GM18520 (cell line): ENCODE measurements around the gene PGBD1.
"Not testable (repeated sequence)": the region's sequence is repeated elsewhere in the genome, so short reads cannot be mapped to it uniquely, and the experiment has no call there.

ENCODE experiments used
- ATAC-seq: cut with Tn5 transposase; IDR thresholded peaks from one replicate; pipeline ENCODE4 v1.9.1; 2021; ENCODE audit not compliant: unreplicated experiment

PGBD1 gene

DNA sequence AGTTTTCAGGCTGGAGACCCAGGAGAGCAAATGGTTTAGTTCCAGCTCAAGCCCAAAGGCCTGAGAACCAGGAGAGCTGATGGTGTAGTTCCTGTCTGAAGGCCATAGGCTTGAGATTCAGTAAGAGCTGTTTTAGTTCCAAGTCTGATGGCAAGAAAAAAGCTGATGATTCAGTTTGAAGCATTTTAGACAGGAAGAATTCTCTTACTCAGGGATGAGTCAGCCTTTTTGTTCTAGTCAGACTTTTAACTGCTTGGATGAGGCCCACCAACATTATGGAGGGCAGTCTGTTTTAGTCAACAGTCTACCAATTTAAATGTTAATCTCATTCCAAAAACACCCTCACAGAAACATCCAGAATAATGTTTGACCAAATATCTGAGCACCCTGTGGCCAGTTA, 11.9 kb upstream of the PGBD1 start:
- no peak for ATAC-seq

DNA sequence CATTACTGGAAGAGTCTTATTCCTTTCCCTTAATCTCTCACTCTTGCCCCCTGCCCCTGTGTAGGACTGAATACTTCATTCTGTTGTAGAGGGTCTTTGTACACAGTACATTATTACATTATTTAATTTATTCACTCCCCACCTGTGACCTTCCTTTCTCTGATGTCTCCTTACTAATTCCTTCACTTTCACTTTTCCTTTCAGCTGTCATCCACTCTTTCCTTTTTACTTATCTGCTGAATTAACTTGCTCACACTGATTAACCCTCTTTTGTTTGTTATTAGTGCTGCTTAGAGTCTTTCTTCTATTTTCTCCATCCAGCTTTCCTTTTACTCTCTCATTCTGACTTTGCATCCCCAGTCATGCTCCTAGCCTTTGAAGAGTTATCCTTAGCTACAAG, 6.5 kb upstream of the PGBD1 start:
- no peak for ATAC-seq

DNA sequence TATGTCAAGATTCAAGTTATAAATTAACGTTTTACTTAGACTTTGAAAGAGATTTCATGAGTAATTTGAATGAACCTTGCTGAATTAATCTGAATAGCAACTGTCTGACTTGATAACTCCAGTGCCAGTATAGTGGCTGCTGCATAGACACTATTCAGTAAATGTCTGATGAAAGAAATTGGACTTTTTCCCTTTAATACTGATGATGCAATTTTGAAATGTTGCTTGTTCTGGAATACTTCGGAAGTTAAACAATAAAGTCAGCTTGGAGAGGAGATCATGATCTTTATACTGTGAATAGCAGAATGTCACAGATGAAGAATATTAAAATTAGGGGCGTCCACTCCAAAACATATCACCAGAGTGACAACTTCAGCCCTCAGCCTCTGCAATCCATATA, 3.6 kb upstream of the PGBD1 start:
- no peak for ATAC-seq

DNA sequence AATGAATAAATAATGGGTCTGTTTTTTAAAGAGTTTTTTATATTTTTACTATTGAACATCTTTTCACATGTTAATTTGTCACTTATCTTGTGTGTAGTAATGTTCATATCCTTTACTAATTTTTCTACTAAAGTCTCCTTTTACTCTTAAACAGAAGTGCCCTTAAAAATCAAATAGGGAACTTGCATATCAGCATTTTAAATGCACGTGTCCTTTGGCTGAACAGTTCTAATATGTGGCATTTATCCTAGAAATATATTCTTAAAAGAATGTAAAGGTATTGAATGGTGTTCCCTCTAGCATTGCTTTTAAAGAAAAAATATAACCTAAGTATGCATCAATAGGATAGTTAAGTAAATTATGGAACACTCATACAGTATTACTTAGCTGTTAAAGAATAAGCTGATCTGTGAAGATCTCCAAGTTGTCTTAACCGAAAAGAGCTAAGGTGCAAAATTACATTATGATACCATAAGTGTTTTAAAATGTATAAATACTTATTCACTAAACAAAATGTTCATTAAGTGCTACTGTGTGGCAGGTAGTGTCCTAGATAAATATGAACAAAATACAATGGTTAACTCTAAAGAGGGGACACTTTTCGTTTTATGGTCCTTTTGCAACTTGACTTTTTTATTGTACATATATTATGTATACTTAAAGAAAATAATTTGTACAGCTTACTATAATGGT, 631 bp upstream of the PGBD1 start:
- no peak for ATAC-seq

DNA sequence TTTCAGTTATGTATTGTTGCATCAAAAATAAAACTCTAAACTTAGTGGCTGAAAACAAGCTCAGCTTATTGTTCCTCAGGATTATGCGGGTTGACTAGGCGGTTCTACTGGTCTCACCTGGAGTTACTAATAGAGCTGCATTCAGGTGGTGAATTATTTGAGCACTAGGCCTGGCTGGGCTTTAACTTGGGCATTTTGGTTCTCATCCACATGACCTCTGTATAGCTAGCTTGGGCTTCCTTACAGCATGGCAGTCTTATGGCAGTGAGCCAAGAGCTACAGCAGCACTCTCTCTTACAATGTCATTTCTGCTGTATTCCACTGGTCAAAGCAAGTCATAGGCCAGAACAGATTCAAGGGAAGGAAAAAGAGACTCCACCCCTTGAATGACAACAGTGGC, 1.6 kb downstream of the PGBD1 start:
- no peak for ATAC-seq

DNA sequence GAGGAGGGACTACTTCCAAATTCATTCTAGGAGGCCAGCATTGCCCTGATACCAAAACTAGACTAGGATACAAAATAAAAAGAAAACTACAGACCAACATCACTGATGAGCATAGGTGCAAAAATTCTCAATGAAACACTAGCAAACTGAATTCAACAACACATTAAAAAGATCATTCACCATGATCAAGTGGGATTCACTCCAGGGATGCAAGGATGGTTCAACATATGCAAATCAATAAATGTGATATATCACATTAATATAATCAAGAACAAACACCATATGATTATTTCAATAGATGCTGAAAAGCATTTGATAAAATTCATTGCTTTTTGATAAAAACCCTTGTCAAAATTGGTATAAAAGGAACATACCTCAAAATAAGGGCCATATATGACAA, 10.2 kb downstream of the PGBD1 start:
- no peak for ATAC-seq

DNA sequence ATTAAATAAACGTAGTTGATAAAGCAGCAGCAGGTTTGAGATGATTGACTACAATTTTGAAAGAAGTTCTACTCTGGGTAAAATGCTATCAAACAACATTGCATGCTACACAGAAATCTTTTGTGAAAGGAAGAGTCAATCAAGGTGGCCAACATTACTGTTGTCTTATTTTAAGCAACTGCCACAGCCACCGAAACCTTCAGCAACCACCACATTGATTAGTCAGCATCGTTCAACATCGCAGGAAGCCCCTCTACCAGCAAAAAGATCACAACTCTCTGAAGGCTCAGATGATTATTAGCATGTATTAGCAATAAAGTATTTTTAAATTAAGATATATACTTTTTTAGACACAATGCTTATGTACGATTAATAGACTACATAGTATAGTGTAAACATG, 14.0 kb downstream of the PGBD1 start:
- ATAC-seq: no peak

DNA sequence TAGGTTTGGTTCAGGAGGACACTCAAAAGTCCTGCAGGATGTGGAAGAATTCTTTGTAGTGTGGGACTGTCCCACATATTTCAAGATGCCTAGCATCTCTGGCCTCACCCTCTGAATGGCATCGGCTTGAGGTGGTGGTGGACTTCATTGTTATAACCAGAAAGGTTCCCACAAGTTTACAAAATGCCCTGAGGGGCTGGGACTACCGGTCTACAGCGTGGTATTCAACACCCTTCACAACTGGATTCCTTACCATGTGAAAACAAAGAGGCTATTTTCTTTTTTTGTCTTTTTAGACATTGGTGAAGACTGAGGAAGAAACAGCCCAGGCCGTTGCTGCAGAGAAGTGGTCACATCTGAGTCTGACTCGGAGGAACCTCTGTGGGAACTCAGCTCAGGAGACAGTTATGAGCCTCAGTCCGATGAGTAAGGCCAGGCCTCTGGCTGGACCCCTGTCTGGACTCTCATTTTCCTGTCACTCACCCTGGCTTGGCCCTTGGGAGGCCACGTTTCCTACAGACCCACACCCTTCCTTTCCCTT, 15.2 kb downstream of the PGBD1 start:
- no peak for ATAC-seq

DNA sequence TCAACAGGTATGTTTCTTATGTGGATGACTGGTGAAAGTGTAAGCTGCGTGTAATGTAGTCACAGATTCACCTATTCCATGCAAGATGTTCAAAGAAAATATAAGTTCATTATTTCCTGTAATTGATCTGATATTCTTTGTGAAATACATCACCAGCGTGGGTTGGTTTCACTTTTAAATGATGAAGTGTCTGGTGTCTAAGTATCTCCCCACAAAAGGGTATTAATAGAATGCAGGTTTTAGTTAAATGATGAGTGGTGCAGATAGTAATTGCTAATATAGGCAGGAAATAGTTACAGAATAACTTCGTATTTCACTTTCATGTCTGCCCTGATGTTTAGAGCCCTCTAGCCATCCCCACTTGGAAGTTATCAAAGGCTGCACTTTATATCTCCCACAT, 22.2 kb downstream of the PGBD1 start:
- no peak for ATAC-seq

DNA sequence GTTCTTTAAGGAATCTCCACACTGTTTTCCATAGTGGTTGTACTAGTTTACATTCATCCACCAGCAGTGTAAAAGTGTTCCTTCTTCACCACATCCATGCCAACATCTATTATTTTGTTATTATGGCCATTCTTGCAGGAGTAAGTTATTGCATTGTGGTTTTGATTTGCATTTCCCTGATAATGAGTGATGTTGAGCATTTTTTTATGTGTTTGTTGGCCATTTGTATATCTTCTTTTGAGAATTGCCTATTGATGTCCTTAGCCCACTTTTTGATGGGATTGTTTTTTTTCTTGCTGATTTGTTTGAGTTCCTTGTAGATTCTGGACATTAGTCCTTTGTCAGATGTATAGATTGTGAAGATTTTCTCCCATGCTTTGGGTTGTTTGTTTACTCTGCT, 25.0 kb downstream of the PGBD1 start:
- ATAC-seq: not testable (repeated sequence)

DNA sequence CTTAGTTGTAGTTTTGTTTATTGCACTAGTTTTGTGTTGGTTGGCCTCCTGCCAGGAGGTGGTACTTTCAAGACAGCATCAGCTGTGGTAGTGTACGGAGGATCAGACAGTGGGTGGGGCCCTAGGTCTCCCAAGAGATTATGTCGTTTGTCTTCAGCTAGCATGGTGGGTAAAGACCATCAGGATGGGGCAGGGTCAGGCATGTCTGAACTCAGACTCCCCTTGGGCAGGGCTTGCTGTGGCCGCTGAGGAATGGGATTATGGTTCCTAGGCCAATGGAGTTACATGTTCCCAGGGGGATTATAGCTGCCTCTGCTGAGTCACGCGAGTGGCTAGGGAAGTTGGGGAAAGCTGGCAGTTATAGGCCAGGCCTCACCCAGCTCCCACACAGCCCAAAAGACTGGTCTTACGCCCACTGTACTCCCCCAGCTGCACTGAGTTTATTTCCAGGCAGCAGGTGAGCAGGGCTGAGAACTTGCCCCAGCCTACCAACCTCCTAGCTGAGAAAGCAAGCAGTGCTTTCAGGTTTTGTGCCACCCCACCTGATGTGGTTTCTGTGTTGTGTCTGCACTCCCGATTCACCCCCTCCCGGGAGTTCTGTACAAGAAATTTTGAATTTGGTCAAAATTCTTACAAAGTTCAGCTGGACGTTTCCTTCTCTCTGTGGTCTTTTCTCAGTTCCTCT, 29.9 kb downstream of the PGBD1 start:
- no peak for ATAC-seq

DNA sequence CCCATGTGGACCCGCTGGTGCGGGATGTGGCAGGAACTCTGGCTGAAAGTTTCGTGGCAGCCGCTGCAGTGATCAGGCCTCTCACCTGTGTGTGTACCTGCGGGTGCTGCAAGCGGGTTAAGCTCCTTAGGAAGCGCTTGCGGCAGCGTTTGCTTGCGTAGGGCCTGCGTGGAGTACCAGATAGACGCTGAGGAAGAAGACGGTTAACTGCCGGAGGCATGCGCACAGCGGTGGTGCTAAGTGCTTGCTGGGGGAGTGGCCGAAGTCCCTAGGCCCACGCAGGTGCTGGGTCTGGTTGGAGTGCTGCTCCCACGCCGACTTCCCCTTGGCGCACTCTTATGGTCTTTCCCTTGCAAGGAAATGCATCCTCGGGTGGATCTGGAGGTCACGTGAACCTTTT, 31.6 kb downstream of the PGBD1 start:
- no peak for ATAC-seq

DNA sequence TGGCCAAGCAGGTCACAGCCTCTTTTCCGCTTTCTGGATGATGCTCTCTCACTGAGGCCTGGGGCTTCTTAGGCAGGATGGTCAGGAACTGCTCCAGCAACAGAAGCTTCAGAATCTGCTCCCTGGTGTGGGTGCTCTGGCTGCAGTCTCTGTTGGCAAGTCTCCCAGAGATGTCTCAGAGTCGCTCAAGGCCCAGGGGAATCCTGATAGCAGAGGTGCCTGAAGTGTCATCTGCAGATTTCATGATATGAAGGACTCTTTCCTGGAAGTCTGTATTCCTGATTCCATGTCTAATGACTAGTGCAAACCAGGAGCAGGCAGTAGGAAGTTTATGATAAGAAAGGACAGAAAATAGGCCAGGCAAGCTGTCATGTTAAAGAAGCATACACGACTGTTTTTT, 34.3 kb downstream of the PGBD1 start:
- no peak for ATAC-seq

DNA sequence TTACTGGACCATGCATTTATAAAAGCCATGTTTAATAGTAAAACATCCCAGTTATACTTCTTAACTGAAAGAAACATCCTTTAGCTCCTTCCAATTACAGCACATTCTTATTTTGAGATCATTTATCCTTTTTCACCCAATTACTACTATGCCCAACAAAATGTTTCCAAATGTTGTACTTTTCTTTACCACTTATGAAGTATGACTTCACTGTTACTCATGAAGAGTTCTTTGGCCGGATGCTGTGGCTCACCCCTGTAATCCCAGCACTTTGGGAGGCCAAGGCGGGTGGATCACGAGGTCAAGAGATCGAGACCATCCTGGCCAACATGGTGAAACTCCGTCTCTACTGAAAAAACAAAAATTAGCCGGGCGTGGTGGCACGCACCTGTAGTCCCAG, 36.5 kb downstream of the PGBD1 start:
- not testable (repeated sequence) for ATAC-seq

DNA sequence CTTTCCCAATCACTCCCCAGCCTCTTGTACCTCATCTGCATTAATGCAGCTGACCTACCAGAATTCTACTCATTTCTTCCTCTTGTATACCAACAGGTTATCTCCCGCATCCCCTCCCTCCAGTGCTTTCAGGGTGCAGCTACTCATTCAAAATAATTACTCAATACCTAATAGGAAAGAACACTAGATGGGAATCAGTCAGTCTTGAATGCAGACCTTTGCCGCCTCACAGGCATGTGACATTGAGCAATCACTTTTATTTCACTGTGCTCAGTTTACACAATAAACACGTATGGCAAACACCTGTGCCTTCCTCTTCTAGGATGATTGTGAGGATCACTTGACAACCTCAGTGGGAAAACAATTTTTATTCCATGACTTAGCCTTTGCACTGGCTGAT, 41.3 kb downstream of the PGBD1 start:
- no peak for ATAC-seq

DNA sequence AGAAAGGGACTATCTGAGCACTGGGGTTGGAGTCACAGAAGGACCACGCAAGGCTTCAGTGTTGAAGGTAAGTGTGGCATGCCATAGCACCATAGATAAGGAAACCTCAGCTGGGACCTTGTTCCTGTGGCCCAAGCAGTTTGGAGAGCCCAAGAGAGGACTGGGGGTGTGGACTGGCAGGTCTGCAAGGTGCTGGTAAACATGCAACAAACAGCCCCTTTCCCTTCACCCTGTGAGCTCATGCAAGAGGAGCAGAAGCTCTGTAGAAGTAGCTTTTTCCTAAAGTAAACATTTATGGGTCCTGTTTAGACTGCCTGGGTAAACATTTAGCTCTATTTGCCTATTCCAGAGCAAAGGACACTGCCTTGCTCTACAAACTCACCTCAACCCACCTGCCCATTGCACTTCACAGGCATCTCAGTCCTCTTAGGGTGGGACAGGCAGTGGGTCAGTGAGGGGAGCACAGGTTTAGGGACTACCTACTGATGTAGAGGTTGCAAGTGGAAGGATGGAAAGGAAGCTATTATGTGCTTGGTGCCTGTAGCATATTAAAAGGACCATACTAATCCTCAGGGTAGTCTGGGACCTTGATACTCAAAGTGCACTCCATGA, 42.5 kb downstream of the PGBD1 start:
- ATAC-seq: no peak

DNA sequence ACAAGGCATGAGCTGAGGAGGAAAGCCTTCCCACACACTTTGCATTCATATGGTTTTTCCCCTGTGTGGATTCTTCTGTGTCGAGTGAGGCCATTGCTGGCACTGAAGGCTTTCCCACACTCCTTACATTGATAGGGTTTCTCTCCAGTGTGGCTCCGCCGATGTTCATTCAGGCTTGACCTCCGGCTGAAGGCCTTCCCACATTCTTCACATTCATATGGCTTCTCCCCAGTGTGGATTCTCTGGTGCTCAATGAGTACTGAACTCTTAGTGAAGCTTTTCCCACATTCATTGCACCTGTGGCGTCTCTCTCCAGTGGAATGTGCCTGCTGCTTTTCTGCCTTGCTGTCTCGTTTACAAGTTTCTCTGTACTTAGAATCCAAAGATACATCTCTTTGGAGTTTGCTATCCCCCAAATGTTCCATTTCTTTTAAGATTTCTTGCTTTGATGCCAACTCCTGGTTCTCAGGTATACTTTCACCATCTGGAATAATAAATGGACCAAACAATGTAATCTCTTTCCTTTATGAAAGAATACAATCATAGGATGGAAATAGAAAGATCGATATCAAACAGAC, 45.1 kb downstream of the PGBD1 start:
- ATAC-seq: no peak

DNA sequence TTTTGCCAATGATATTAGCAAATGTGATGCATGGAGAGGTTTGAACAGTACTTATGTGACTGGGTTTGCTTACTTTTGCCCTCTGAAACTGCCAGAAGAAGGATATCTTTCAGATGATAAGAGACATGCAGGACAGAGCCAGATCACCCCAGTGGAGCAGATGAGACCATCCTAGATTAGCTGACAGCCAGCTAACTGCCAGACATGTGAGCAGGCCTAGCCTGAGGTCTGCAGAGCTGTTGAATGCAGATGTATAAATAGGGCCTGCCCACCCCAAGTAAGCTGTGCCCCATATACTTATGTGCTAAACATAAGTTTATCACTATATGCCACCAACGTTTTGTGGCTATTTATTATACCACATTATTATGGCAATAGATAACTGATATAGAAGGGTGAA, 48.7 kb downstream of the PGBD1 start:
- ATAC-seq: no peak

DNA sequence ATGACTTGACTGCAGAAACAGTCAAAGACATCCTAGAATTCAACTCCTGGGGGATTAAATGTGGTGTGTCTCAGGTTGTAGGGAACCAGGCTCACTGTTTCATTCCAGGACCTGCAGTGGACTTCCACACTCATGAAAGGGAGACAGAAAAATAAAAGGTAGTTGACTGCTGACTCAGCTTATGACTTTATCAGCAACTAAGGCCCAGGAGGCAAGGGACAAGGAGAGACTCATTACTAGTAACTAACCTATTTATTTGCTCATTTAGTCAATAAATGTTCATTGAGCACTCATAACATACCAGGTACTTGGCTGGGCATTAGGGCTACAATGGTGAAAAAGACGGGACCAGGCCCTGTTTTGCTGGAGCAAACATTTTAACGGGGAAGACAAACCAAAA, 51.7 kb downstream of the PGBD1 start:
- no peak for ATAC-seq

DNA sequence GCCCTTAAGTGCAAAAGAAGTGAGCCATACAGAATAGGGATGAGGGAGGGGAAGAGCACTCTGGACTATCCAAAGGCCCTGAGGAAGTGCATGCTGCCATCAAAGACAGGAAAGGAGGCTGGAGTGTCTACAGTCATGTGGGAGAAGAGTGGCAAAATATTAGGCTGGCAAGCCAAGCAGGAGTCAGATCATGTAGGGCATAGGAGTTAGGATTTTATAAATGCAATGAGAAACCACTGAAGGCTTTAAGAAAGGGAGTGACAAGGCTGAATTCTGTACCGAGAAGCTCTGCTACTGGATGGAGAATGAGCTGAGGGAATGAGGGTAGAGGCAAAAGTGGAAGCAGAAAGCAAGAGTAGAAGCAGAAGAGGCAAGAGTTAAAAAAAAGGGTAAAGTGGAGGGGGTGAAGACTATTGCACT, 52.2 kb downstream of the PGBD1 start:
- no peak for ATAC-seq

DNA sequence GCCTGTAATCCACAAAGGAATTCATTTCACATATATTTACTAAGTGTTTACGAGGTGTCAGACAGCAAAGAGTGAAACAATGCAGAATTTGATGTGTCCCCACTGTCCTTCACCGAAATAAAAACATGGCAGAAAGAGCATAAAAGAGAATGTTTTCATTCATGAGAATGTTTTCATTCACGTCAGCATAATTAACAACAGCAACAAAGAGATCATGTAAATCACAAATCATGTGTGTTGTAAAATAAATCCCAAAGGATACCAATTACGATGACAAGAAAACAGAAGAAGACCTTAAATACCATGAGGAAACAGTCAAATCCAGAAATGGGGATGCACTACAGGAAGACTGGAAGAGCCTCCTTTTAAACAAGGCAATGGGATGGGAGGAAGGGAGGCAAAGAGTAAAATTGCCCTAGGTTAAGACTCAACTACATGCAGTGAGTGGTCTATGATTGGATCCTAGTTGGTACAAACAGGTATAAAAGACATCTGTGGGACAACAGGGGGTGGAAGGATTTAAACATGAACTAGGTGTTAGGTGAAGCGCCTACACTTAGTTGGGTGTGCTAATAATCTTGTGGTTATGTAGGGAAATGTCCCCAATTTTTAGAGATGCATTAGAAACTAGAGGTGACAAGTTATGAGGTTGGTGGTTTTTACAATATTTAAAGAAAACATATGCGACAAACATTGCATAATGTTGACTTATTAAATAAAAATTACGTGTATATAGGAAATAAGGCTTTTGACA, 53.1 kb downstream of the PGBD1 start:
- ATAC-seq: no peak
